Measurements from ENCODE around the gene HTN3.
"Not testable (repeated sequence)": the region's sequence is repeated elsewhere in the genome, so short reads cannot be mapped to it uniquely, and the experiment has no call there.

The HTN3 gene

DNA sequence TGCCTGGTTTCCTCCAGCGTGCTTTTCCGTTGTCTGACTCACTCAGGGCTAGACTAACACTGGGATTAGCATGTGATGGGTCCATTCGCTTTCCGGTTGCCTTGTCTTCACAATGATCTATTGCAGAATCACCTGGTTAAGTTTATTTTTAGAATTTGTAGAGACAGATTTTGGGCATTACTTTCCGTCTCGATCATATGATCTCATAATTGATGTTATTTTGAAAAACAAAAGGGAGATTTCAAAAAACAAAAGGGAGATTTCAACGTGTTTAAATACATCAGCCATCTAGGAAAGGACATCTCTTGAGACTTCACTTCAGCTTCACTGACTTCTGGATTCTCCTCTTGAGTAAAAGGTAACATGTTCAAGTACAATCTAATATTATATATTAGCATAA lies at the start of gene HTN3:
HTN3 (plus strand) TSS at position 301 of the 400 bp plus-strand sequence. CDS start 2,282 bp downstream, outside the sequence.
- DNase-seq: not testable (repeated sequence)

DNA sequence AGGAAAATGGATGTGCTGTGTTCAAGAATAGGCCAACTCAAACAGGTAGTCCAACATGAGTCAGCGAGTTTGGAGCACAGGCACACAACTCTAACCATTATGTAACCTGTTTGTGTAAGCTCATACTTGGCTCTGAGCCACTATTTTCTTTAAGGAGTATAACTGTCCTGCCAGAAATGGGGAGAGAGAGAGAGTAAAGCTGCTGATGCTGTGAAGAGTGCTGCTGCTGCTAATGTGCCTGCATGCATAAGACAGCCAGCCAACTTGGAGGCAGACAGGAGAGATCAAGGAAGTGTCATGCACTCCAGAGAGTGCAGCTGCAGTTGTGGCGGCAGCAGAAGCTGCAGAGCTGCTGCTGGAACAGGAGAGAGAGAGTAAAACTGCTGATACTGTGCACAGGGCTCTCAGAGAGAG lies 44.2 kb upstream of the HTN3 start:
- DNase-seq: no peak

DNA sequence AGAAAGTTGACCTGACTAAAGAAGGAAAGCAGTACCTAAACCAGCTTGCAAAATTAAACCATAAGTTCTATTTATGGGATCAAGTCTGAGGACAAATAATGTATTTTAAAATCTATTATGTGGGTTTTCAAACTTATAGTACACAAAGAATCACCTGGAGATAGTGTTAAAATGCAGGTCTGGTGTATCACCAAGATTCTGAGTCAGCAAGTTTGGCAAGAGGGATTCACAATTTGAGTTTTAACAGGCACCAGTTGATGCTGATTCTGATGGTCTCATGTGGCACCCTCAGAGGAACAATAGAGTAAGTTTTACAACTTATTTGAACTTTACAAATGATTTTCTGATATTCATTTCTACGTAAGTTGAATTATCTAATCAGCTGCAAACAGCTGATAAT lies 41.6 kb upstream of the HTN3 start:
- no peak for DNase-seq

DNA sequence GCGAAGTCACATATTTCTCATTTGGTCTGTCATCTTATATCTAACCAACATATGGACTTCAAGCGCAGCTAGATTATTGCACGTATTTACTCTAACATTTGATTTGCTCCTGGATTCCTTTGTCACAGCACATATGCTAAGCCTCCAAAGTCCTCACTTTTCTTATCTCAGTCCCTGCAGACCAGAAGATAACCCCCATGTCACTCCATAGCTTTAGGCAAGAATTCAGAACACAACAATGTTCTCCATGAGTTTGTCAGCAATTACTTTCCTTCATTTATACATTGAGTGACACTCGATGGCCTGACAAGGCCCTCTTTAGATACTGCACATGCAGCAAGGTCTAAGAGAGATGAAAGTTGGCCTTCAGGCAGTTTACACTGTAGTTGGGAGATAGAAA lies 37.2 kb upstream of the HTN3 start:
- DNase-seq: no peak

DNA sequence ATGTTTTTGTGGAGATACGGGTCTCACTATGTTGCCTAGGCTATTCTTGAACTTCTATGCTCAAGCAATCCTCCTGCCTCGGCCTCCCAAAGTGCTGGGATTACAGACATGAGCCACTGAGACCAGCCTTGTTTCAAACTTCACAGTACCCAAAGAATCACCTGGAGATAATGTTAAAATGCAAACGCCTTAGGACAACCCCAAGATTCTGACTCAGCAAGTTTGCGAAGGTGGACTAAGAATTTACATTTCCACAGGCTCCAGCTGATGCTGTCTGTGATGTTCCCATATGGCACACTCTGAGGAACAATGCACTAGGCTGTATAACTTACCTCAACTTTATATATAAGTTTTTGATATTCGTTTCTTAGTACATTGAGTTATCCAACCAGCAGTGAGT lies 33.5 kb upstream of the HTN3 start:
- DNase-seq: no peak

DNA sequence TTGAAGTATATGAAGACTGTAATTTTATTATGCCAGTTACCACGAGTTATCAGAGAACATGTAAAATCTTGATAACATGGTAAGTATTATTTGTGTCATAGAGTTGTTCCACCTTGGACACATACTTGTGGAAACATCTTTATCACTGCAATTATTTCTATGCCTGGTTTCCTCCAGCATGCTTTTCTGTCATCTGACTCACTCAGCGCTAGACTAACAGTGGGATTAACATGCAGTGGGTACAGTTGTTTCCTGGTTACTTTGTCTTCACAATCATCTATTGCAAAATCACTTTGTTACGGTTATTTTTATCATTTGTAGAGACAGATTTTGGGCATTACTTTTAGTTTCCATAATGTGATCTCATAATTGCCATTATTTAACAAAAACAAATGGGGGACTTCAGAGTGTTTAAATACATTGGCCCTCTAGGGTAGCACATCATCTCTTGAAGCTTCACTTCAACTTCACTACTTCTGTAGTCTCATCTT lies 32.7 kb upstream of the HTN3 start, which contains the start of gene STATH:
STATH (plus strand) TSS at position 441 of the 491 bp plus-strand sequence. CDS start 2,472 bp downstream, outside the sequence.
- DNase-seq: no peak

DNA sequence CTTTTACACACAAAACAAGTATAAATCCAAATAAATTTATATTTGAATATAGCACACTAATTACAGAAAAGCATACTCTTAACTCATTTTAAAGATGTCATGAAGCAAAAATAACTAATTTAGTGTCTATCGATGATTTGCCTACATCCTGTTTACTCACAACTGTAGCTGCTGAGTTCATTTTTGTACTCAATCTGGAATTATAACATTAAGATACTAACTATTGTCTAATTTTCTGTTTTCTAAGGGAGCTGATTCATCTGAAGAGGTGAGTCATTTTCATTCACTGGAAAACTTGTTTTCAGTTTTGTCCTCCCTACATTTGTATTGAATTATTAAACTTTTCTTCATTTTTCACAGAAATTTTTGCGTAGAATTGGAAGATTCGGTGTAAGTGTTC lies 28.8 kb upstream of the HTN3 start:
- no peak for DNase-seq

DNA sequence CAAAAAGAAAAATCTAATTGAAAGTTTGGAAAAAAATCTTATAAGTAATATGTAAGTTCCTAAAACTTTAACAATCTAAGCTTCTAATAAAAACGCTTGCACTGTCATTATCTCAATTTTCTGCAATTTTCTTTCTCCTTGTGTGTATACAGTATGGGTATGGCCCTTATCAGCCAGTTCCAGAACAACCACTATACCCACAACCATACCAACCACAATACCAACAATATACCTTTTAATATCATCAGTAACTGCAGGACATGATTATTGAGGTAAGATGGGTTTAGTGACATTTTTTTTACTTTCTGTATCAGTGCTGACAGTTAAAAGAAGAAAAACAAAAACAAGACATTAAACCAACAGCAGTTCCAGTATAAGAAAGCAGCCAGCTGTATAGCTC lies 27.5 kb upstream of the HTN3 start:
- no peak for DNase-seq

DNA sequence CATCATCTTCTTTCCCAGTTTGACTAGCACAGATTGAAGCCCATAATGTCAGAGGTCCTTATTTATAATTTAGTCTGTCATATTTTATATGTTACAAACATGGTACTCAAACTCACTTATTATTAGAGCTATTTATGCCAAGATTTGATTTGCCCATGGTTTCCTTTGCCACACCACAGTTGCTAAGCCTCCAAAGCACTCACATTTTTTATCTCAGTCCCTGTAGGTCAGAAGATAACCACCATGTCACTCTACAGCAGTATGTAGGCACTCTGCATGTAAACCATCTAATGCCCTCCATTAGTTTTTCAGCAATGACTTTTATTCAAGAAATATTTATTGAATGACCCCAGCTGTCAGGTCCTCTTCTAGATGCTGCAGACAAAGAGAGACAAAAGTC lies 25.8 kb upstream of the HTN3 start:
- no peak for DNase-seq

DNA sequence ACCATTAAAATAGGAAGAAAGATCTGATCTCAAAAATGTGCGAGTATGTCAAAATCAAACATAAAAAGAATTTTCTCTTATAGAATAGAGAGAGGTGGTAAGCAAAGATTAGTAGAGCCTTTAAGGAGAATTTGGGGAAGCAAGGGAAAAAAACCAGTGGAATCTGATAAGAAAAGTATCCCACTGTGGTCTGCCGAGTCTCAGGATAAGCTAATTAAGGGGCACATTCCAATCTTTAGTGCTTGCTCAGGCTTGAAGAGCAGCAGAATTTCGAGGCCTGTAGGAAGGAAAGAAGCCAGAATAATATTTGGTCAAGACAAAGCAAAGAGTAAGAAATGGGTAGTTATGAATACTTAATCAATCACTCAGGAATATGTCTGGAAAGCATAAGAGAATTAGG lies 19.5 kb upstream of the HTN3 start:
- no peak for DNase-seq

DNA sequence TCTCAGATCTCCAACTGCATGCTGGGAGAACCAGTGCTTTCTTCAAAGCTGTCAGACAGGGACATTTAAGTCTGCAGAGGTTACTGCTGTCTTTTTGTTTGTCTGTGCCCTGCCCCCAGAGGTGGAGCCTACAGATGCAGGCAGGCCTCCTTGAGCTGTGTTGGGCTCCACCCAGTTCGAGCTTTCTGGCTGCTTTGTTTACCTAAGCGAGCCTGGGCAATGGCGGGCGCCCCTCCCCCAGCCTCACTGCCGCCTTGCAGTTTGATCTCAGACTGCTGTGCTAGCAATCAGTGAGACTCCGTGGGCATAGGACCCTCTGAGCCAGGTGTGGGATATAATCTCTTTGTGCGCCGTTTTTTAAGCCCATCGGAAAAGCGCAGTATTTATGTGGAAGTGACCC lies 9.3 kb upstream of the HTN3 start:
- DNase-seq: not testable (repeated sequence)

DNA sequence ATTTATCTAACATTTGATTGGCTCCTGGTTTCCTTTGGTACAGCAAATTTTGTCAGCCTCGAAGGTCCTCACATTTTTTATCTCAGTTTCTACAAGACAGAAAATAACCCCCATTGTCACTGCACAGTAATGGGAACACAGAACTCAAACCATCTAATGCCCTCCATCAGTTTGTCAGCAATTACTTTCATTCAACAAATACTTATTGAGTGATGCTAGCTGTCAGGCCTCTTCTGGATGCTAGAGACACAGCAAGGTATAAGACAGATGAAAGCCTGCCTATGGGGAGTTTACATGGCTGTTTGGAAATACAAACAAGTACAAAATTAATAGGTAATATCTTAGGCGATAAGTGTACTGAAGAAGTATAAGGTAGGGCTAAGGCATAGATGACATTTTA lies 5.0 kb upstream of the HTN3 start:
- no peak for DNase-seq

DNA sequence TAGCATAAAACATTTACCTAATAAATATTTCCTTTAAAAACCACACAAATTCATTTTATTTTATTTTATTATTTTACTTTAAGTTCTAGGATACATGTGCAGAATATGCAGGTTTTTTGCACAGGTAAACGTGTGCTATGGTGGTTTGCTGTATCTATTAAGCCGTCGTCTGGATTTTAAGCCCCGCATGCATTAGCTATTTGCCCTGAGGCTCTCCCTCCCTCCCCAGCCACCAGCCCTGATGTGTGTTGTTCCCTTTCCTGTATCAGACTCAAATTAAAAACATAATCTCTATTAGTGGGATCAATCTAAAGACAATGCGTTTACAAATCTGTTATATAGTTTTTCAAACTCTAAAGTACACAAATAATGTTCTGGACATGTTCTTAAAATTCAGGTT lies 1.2 kb upstream of the HTN3 start:
- no peak for DNase-seq

DNA sequence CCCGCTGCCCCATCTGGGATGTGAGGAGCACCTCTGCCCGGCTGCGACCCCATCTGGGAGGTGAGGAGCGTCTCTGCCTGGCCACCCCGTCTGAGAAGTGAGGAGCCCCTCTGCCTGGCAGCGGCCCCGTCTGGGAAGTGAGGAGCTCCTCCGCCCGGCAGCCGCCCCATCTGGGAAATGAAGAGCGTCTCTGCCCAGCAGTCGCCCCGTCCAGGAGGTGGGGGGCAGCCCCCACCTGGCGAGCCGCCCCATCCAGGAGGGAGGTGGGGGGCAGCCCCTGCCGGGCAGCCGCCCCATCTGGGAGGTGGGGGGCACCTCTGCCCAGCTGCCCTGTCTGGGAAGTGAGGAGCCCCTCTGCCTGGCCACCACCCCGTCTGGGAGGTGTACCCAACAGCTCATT lies 9.3 kb downstream of the HTN3 start:
- not testable (repeated sequence) for DNase-seq

DNA sequence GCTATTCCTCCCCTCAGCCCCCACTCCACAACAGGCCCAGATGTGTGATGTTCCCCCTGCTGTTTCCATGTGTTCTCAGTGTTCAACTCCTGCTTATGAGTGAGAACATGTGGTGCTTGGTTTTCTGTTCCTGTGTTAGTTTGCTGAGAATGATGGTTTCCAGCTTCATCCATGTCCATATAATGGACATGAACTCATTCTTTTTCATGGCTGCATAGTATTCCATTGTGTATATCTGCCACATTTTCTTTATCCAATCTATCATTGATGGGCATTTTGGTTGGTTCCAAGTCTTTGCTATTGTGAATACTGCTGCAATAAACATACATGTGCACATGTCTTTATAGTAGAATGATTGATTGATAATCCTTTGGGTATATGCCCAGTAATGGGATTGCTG lies 11.7 kb downstream of the HTN3 start:
- not testable (repeated sequence) for DNase-seq

DNA sequence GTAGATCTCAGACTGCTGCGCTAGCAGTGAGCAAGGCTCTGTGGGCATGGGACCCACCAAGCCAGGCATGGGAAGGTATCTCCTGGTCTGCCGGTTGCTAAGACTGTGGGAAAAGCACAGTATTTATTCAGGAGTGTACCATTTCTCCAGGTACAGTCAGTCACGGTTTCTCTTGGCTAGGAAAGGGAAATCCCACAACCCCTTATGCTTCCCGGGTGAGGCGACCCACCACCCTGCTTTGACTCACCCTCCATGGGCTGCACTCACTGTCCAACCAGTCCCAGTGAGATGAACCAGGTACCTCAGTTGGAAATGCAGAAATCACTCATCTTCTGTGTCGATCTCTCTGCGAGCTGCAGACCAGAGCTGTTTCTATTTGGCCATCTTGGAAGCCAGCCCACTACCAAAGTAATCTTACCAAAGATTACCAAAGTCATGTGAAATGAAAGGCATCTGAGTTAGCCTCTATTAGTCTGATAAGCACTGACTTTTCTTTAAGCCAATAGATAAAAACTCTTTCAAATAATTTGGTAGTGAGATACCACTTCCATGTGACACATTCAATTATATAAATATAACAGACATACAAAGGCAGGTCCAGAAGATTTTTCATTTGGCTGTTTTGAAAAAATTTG lies 13.5 kb downstream of the HTN3 start:
- no peak for DNase-seq

DNA sequence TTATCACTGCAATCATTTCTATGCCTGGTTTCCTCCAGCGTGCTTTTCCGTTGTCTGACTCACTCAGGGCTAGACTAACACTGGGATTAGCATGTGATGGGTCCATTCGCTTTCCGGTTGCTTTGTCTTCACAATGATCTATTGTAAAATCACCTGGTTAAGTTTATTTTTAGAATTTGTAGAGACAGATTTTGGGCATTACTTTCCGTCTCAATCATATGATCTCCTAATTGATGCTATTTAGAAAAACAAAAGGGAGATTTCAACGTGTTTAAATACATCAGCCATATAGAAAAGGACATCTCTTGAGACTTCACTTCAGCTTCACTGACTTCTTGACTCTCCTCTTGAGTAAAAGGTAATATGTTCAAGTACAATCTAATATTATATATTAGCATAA lies 21.9 kb downstream of the HTN3 start, which contains the start of gene HTN1:
HTN1 (plus strand) TSS at position 301 of the 400 bp plus-strand sequence. CDS start 2,639 bp downstream, outside the sequence.
- not testable (repeated sequence) for DNase-seq

DNA sequence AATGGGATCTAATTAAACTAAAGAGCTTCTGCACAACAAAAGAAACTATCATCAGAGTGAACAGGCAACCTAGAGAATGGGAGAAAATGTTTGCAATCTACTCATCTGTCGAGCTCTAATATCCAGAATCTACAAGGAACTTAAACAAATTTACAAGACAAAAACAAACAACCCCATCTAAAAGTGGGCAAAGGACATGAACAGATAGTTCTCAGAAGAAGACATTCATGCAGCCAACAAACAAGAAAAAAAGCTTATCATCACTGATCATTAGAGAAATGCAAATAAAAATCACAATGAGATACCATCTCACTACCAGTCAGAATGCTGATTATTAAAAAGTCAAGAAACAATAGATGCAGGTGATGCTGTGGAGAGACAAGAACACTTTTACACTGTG lies 28.3 kb downstream of the HTN3 start:
- not testable (repeated sequence) for DNase-seq

DNA sequence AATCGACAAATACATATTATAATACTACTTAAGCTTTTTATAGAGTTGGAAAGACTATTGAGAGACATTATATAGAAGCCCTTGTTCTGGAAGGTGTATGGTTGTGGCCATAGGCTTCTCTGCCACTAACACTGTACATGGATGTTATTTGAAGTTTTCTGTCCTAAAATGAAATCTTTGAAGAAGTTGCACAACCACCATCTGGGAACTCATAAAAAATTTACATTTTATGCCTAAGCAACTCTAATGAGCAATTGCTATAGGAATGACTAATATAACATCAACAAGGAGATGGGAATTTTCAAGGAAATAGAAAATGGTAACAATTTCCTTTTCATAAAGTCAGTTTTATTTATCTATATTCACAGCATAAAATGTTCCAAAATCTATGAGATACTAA lies 29.4 kb downstream of the HTN3 start:
- no peak for DNase-seq

DNA sequence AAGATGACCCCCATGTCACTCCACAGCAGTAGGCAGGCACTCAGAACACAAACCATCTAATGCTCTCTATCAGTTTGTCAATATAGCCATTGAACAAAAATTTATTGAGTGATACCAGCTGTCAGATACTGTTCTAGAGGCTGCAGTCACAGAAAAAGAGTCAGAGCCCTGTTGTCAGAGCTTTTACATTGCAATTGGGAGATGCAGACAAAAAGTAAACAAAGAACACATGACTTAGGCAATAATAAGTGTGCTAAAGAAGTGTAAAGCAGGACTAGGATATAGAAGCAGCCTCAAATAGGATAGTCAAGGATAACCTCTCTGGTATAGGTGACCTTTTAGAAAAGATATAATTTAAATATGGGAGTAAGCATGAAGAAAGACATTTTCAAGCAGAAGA lies 30.9 kb downstream of the HTN3 start:
- no peak for DNase-seq

DNA sequence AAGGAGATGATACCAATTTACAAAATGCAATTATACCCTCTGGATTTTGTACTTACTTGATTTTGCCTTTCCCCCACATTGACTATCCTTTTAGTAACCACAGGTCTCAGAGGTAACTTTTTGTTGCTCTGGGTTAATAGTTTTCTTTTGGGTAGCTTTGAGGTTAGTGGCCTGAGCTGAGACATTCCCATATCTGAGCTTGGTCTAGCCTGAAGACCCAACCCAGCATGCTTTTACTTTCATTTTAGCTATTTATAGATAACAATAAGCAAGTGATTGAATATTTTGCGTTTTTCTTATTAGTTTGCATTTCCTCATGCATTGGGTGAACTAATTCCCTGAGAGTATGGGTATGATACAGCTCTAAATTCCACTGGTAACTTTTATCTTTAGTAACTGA lies 33.7 kb downstream of the HTN3 start:
- DNase-seq: no peak

DNA sequence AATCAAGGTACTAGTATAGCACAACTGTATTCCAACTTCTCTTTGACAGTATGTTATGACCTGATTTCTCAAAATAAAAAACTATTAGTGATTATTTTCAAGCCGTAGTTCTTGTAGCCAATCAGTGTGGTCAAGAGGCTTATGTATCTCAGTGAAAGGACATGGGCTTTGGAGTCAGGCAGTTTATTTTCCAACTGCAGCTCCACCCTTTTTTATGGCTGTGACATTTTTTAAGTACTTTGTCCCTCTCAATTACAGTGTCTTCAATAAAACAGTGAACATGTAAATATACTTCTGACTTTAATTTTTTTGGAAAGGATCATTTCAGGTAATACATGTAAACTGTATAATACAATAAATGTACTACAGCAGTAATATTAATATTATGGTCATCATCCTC lies 51.9 kb downstream of the HTN3 start:
- DNase-seq: no peak
